Measurements from ENCODE around the gene ACKR1. TPM values are rescaled to one million over a fixed set of nuclear protein-coding genes. Genes with fewer than 3 reads are reported as not detected.

Gene ACKR1
- total and polyA plus RNA-seq, 5 donors = 2.7 to 17.9 (median 4.0) TPM

DNA sequence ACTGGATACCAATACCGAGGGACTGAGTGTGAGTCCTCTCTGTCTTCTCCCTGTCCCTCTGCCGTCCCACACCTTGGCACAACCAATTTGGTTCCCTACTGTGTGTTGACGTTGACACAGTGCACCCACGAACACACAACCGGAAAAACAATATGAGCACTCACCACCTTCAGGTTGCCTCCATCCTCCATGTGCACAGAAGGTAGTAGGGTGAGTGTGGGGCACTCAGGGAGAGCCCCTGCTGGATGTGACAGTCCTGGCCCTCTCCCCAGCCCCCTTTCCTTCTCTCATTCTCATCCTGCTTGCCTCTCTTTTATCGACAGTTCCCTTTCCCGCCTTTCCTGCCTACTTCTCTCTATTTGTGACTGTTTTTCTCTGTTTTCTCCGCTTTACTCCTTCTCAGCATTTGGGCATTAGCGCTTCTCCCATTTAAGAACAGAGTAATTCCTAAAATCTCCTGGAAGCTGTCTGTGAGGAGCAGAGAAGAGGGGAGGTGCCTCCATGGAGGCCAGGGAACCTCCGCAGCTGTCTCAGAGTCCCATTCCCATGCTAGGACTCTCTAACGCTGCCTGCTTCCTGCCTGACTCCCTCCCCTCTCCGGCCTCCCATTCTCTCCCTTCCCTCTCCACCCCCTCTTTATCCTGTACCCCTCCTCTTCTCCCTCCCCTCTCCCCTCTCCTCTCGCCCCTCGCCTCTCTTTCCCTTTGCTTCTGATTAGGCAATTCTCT is 16.9 kb upstream of the ACKR1 start:
- Histone ChIP-seq H3K4me3 (ENCODE audit: low read length) (no peak overlapping the region), H3K27ac (ENCODE audit: low read length) (no peak overlapping the region), H3K9me3 (ENCODE audit: control insufficient read depth, low read length) (no peaks in the 10 kb centered on the region), H3K4me1 (ENCODE audit: control insufficient read depth, insufficient read depth, low read length) (no peaks in the 10 kb centered on the region), H3K27me3 (ENCODE audit: control insufficient read depth, insufficient read depth) (peaks cover 2% of the 10 kb centered on the region)
- ATAC-seq (peak; percentile 64 to 76), DNase-seq (no peak)
- WGBS = 18% methylated on average over 14 of the region's 14 CpGs
- intact Hi-C loops (cut with DNase I) = no loop called here

DNA sequence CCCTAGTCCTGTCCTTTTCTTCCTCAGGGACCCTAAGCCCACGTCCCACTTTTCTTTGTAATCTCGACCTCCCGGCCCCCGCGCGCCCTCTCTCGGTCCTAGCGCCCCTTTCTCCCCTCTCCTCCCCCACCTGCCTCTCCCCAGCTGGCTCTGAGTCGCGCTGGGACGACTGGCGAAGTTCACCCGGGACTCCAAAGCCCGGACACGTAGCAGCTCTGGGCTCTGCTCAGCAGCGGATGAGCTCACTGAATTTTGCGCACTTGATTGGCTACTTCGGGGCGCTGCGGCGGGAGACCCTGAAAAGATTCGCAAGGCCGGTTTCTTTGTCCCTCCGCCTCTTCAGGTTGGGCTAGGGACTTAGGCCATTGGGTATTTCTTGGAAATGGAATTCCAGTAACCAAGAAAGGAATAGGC is 16.3 kb upstream of the ACKR1 start:
- WGBS = under 1% methylated on average over 24 of the region's 24 CpGs
- DNase-seq = peak; percentile 71 to 85 (median 81)
- Histone ChIP-seq H3K4me3 (ENCODE audit: low read length) (no peak overlapping the region), H3K9me3 (ENCODE audit: control insufficient read depth, low read length) (no peaks in the 10 kb centered on the region), H3K27me3 (ENCODE audit: control insufficient read depth, insufficient read depth) (peaks cover 2% of the 10 kb centered on the region), H3K27ac (ENCODE audit: low read length) (no peak overlapping the region), H3K4me1 (ENCODE audit: control insufficient read depth, insufficient read depth, low read length) (no peaks in the 10 kb centered on the region)
- intact Hi-C loops (cut with DNase I) = no loop called here
- peak; percentile 95 to 97 for ATAC-seq

DNA sequence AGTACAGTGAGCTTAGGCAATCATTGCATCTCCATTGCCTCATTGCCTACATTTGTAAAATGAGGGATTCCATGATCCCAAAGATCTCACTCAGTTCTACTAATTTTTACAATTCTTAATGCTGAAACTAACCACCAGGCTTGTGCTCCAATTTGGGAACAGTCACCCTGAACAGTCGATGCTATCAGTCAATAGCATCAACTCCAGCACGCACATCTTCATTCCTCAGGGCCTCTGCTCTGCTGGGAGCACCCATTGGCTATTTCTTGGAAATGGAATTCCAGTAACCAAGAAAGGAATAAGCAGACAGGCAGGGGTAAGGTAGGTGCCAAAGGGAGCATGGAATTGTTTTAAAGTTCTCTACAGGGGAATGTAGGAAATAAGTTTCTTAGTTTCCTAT is 14.2 kb upstream of the ACKR1 start:
- 70% methylated on average over 2 of the region's 2 CpGs for WGBS
- intact Hi-C loops (cut with DNase I) = no loop called here
- peaks cover 2% of the 10 kb centered on the region for H3K27me3 ChIP-seq (ENCODE audit: control insufficient read depth, insufficient read depth)

DNA sequence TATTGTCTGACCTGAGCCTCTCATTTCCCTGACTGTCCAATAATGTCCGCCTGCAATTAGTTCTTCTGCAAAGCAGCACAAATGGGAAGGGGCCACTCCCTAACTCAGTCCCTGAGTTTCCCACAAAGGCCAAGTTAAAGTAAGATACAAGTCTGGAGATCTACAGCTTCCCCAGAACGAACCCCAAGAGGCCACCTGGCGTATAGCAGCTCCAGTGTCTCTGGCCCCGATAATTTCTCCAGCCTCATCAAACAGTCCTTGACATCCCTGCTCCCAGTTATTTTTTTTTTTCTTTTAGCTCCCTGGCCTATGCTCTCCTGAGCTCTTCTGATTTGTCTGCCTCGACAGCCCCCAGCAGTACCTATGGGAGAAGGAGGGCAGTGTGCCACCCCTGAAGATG is 8.1 kb upstream of the ACKR1 start:
- DNase-seq (no peak), ATAC-seq (no peak)
- WGBS = 73% methylated on average over 5 of the region's 5 CpGs
- Histone ChIP-seq H3K9me3 (ENCODE audit: control insufficient read depth, low read length) (no peaks in the 10 kb centered on the region), H3K4me3 (ENCODE audit: low read length) (no peak overlapping the region), H3K27ac (ENCODE audit: low read length) (no peak overlapping the region), H3K27me3 (ENCODE audit: control insufficient read depth, insufficient read depth) (no peaks in the 10 kb centered on the region), H3K4me1 (ENCODE audit: control insufficient read depth, insufficient read depth, low read length) (no peaks in the 10 kb centered on the region)
- intact Hi-C loops (cut with DNase I) = loop anchor here in 2 of 4 donors (5.0 kb wide), 1 partner anchor 34 kb away; no protein-coding TSS in a partner anchor

More for the DNA sequence above, 14.2 kb upstream of the ACKR1 start:
- Histone ChIP-seq H3K27ac (ENCODE audit: low read length) (no peak overlapping the region), H3K4me1 (ENCODE audit: control insufficient read depth, insufficient read depth, low read length) (no peaks in the 10 kb centered on the region), H3K4me3 (ENCODE audit: low read length) (no peak overlapping the region), H3K9me3 (ENCODE audit: control insufficient read depth, low read length) (no peaks in the 10 kb centered on the region)
- ATAC-seq (no peak), DNase-seq (no peak)

DNA sequence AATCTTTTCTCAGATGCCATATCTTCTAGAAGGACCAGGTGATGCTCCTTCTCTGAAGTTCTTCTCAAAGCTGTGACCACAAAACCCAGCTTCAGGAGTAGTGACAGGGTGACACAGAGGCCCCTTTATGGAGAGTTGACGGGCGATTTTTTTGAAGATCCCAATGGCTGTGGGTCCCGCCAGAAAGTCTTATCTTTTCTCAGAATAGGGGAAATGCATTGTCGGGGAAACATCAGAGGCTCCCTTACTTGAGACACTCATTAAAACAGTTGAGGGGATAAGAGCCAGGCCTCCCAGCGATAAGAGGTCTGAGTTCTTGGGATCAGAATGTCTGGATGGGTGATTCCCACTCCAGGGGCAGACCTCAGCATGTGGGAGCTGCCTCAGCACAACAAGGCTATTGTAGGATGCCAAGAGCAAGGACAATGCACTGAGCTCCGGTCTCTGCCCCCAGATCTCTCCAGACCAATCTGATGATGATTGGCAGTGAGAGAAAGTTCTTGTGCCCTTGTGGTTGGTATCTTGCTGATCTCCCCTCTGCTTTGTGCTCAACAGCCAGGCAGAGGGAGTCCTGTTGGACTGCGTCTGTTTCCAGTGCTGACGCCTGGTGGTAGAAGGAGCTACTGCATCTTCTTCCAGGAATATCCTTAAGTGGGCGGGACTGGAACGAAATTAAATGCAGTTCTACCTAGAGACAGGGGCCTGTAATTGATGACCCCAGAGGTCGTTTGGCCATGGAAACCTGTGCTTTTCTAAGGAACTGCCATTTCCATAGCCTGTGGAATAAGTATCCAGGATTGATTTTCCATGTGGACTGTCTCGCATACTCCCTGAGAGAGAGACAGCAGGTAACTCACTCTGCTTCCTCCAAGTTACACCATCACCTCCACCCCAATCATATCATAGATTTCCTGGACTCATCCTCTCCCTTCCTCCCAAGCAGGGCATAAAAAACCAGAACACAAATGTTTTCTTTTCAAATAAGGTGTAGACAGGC is 6.8 kb upstream of the ACKR1 start:
- Histone ChIP-seq H3K27me3 (ENCODE audit: control insufficient read depth, insufficient read depth) (no peaks in the 10 kb centered on the region), H3K27ac (ENCODE audit: low read length) (no peak overlapping the region), H3K4me3 (ENCODE audit: low read length) (no peak overlapping the region), H3K4me1 (ENCODE audit: control insufficient read depth, insufficient read depth, low read length) (no peaks in the 10 kb centered on the region), H3K9me3 (ENCODE audit: control insufficient read depth, low read length) (no peaks in the 10 kb centered on the region)
- ATAC-seq (peak; percentile 71 to 80), DNase-seq (peak; percentile 65 to 80 (median 74))
- WGBS = 30% methylated on average over 12 of the region's 12 CpGs
- intact Hi-C loops (cut with DNase I) = loop anchor here in 2 of 4 donors (5.0 kb wide), 1 partner anchor 36 kb away; no protein-coding TSS in a partner anchor

DNA sequence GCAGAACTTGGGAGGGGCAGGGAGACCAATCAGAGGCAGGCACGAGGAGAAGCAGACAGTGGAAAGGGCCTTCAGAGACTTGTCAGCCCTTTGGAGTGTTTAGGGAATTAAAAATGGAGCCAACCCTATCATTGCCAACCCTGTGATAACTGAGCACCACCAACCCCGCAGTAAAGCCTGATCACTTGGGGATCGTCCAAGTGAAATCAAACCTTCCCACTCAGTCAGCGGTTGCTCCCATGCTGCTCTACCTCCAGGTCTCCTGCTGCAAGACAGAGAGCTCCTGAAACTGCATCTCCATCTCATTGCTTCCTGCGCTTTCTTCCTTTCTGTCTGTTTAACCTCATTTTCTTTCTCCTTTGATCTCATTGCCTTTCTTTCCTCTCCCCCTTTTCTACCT is 4.8 kb upstream of the ACKR1 start:
- Histone ChIP-seq H3K4me1 (ENCODE audit: control insufficient read depth, insufficient read depth, low read length) (no peaks in the 10 kb centered on the region), H3K4me3 (ENCODE audit: low read length) (no peak overlapping the region), H3K27me3 (ENCODE audit: control insufficient read depth, insufficient read depth) (no peaks in the 10 kb centered on the region), H3K9me3 (ENCODE audit: control insufficient read depth, low read length) (no peaks in the 10 kb centered on the region), H3K27ac (ENCODE audit: low read length) (no peak overlapping the region)
- ATAC-seq = no peak
- no peak for DNase-seq
- intact Hi-C loops (cut with DNase I) = loop anchor here (5.0 kb wide), 2 partner anchors 38 to 43 kb away; no protein-coding TSS in a partner anchor
- 65% methylated on average over 5 of the region's 5 CpGs for WGBS

DNA sequence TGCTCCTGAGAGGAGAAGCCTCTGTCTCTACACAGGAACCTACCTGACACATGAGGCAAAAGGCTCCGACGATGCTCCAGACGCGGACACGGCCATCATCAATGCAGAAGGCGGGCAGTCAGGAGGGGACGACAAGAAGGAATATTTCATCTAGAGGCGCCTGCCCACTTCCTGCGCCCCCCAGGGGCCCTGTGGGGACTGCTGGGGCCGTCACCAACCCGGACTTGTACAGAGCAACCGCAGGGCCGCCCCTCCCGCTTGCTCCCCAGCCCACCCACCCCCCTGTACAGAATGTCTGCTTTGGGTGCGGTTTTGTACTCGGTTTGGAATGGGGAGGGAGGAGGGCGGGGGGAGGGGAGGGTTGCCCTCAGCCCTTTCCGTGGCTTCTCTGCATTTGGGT is 3.9 kb upstream of the ACKR1 start:
- Histone ChIP-seq H3K27me3 (ENCODE audit: control insufficient read depth, insufficient read depth) (no peaks in the 10 kb centered on the region), H3K27ac (ENCODE audit: low read length) (no peak overlapping the region), H3K9me3 (ENCODE audit: control insufficient read depth, low read length) (no peaks in the 10 kb centered on the region), H3K4me1 (ENCODE audit: control insufficient read depth, insufficient read depth, low read length) (no peaks in the 10 kb centered on the region), H3K4me3 (ENCODE audit: low read length) (no peak overlapping the region)
- 74% methylated on average over 18 of the region's 18 CpGs for WGBS
- DNase-seq = no peak
- intact Hi-C loops (cut with DNase I) = loop anchor here in 2 of 4 donors (5.0 kb wide), 2 partner anchors 38 to 43 kb away; no protein-coding TSS in a partner anchor
- ATAC-seq = no peak

DNA sequence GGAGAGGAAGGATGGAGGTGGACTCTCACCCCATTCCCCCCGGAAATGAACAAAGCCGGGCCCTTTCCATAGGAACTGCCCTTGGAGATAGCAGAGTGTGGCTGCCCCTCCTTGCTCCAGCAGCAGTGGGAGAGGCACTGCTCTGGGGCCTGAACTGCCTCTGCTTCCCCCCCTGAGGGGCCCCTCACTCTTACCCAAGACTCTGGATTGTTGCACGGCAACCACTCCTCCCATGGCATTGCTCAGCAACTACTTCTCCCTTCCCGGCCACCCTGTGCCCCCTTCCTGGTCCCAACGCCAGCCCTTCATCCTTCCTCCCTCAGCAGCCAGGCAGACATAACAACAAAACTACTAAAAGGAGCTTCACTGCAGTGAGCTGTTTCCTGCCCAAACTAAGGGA is 3.0 kb upstream of the ACKR1 start:
- H3K4me3 ChIP-seq (ENCODE audit: low read length) = no peak overlapping the region
- intact Hi-C loops (cut with DNase I) = loop anchor here in 2 of 4 donors (5.0 kb wide), 2 partner anchors 39 to 44 kb away; no protein-coding TSS in a partner anchor
- H3K27me3 ChIP-seq (ENCODE audit: control insufficient read depth, insufficient read depth) = no peaks in the 10 kb centered on the region
- ATAC-seq (no peak), DNase-seq (no peak)
- WGBS = 30% methylated on average over 5 of the region's 5 CpGs
- H3K4me1 ChIP-seq (ENCODE audit: control insufficient read depth, insufficient read depth, low read length) = no peaks in the 10 kb centered on the region
- no peak overlapping the region for H3K27ac ChIP-seq (ENCODE audit: low read length)
- H3K9me3 ChIP-seq (ENCODE audit: control insufficient read depth, low read length) = no peaks in the 10 kb centered on the region

DNA sequence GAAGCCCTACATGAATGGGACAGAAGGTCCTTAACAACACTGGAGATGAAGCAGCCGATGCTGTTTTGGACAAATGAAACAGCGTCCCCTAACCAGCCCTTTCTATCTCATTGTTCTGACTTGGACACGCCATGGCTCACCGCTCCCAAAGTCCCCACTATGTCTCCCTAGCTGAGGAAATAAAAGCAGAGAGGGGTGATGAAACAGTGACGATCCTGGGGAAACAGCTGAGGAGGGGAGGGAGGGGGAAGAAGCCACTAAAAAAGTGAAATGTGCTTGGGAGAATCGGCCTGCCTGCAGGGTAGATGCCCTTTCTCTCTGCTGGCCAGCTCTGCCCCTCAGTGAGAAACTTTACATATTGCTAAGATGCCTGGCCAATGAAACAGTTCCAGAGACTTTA is 1.1 kb upstream of the ACKR1 start:
- no peak overlapping the region for H3K4me3 ChIP-seq (ENCODE audit: low read length)
- no peak overlapping the region for H3K27ac ChIP-seq (ENCODE audit: low read length)
- intact Hi-C loops (cut with DNase I) = loop anchor here in 2 of 4 donors (5.0 kb wide), 2 partner anchors 41 to 46 kb away; no protein-coding TSS in a partner anchor
- ATAC-seq (no peak), DNase-seq (no peak)
- H3K27me3 ChIP-seq (ENCODE audit: control insufficient read depth, insufficient read depth) = no peaks in the 10 kb centered on the region
- H3K9me3 ChIP-seq (ENCODE audit: control insufficient read depth, low read length) = no peaks in the 10 kb centered on the region
- H3K4me1 ChIP-seq (ENCODE audit: control insufficient read depth, insufficient read depth, low read length) = no peaks in the 10 kb centered on the region
- 65% methylated on average over 6 of the region's 6 CpGs for WGBS

DNA sequence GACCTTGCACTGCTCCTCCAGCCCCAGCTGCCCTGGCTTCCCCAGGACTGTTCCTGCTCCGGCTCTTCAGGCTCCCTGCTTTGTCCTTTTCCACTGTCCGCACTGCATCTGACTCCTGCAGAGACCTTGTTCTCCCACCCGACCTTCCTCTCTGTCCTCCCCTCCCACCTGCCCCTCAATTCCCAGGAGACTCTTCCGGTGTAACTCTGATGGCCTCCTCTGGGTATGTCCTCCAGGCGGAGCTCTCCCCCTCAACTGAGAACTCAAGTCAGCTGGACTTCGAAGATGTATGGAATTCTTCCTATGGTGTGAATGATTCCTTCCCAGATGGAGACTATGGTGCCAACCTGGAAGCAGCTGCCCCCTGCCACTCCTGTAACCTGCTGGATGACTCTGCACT is 550 bp downstream of the ACKR1 start:
- Histone ChIP-seq H3K27me3 (ENCODE audit: control insufficient read depth, insufficient read depth) (no peaks in the 10 kb centered on the region), H3K4me1 (ENCODE audit: control insufficient read depth, insufficient read depth, low read length) (no peaks in the 10 kb centered on the region), H3K27ac (ENCODE audit: low read length) (no peak overlapping the region), H3K4me3 (ENCODE audit: low read length) (no peak overlapping the region), H3K9me3 (ENCODE audit: control insufficient read depth, low read length) (no peaks in the 10 kb centered on the region)
- ATAC-seq = no peak
- intact Hi-C loops (cut with DNase I) = no loop called here
- WGBS = 45% methylated on average over 6 of the region's 6 CpGs
- no peak for DNase-seq

DNA sequence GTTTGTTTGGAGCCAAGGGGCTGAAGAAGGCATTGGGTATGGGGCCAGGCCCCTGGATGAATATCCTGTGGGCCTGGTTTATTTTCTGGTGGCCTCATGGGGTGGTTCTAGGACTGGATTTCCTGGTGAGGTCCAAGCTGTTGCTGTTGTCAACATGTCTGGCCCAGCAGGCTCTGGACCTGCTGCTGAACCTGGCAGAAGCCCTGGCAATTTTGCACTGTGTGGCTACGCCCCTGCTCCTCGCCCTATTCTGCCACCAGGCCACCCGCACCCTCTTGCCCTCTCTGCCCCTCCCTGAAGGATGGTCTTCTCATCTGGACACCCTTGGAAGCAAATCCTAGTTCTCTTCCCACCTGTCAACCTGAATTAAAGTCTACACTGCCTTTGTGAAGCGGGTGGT is 1.4 kb downstream of the ACKR1 start:
- ATAC-seq (no peak), DNase-seq (no peak)
- Histone ChIP-seq H3K4me1 (ENCODE audit: control insufficient read depth, insufficient read depth, low read length) (no peaks in the 10 kb centered on the region), H3K27me3 (ENCODE audit: control insufficient read depth, insufficient read depth) (peaks cover 3% of the 10 kb centered on the region), H3K27ac (ENCODE audit: low read length) (no peak overlapping the region), H3K4me3 (ENCODE audit: low read length) (no peak overlapping the region), H3K9me3 (ENCODE audit: control insufficient read depth, low read length) (no peaks in the 10 kb centered on the region)
- intact Hi-C loops (cut with DNase I) = no loop called here
- 90% methylated on average over 4 of the region's 4 CpGs for WGBS

All from right cardiac atrium (tissue), 5 donors.